ENCODE results near the gene RANBP3L. TPM values are rescaled to one million over a fixed set of nuclear protein-coding genes. Genes with fewer than 3 reads are reported as not detected.

RANBP3L gene
- polyA plus RNA-seq, 1 of the 3 experiments (the other 2 are of a cell fraction), result not detected

DNA sequence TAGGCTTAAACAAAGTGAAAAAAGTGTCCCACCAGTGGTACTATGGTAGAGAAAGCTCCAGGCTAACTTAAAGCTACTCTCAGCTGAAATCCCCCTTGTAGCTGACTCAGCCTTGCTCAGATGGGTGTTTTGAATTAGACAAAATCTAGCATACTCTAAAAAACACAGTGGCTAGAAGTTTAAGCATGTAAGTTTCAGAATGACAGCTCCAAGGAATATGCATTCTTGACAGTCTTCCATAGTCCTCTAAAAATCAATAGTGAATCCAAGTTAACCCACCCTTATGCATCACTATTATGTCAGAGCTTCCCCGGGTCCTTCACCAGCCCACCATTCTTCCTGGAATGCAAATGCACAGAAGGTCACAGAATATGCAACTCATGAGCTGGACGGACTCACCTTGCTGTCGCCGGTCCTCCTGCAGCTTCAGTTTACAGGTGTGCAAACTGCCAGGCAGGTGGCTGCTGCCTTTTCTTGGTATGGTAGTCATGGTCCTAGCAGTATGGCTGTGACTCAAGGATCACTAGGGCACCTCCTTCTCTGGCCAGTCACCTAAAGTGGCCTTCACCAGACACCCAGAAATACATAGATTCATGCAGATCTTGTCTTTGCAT lies 668 bp downstream of the RANBP3L start:
- 83% methylated on average over 3 of the region's 4 CpGs for WGBS (ENCODE audit: low lambda C conversion rate)
- H3K36me3 ChIP-seq (replicated peaks in 1 of 2; ENCODE audit: control insufficient read depth in 1 of 2, insufficient read depth in 2 of 2, low read length in 1 of 2), result no peaks in the 10 kb centered on the region
- no peak overlapping the region for H3K4me3 ChIP-seq (ENCODE audit: low read depth in 2 of 2, low read length in 1 of 2)
- no peaks in the 10 kb centered on the region for H3K9me2 ChIP-seq
- H3K4me1 ChIP-seq (ENCODE audit: control insufficient read depth in 1 of 2, insufficient read depth in 2 of 2, low read depth in 1 of 2, low read length in 1 of 2), result no peaks in the 10 kb centered on the region; a peak in 2 of 4 replicates
- DNase-seq, result no peak
- no peak overlapping the region for H3K9ac ChIP-seq
- H3K27me3 ChIP-seq (ENCODE audit: insufficient read depth), result no peaks in the 10 kb centered on the region
- H4K20me1 ChIP-seq (ENCODE audit: insufficient read depth), result no peaks in the 10 kb centered on the region
- no peak overlapping the region for H3K4me2 ChIP-seq
- no peaks in the 10 kb centered on the region for H3F3A ChIP-seq (replicated peaks; ENCODE audit: insufficient read depth)
- no peaks in the 10 kb centered on the region for H3K79me2 ChIP-seq (ENCODE audit: insufficient read depth)
- H3K9me3 ChIP-seq, result no peaks in the 10 kb centered on the region
- TF ChIP-seq NFIC (IDR thresholded peaks at IDR 0.05; ENCODE audit: borderline replicate concordance) (no peak), JUND (IDR thresholded peaks at IDR 0.05) (no peak), MXI1 (IDR thresholded peaks at IDR 0.05; ENCODE audit: low read depth, low read length) (no peak), ELF1 (IDR thresholded peaks at IDR 0.05) (no peak), GABPA (IDR thresholded peaks at IDR 0.05; ENCODE audit: low read depth) (no peak), RFX5 (IDR thresholded peaks at IDR 0.05; ENCODE audit: low read length) (no peak), RCOR1 (IDR thresholded peaks at IDR 0.05; ENCODE audit: low read length) (no peak), MEF2A (IDR thresholded peaks at IDR 0.05; ENCODE audit: borderline replicate concordance, low read depth) (no peak), FOXM1 (IDR thresholded peaks at IDR 0.05; ENCODE audit: low read depth) (no peak), TCF12 (IDR thresholded peaks at IDR 0.05) (no peak)
- TF ChIP-seq, protein P1, sequence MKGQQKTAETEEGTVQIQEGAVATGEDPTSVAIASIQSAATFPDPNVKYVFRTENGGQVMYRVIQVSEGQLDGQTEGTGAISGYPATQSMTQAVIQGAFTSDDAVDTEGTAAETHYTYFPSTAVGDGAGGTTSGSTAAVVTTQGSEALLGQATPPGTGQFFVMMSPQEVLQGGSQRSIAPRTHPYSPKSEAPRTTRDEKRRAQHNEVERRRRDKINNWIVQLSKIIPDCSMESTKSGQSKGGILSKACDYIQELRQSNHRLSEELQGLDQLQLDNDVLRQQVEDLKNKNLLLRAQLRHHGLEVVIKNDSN (IDR thresholded peaks at IDR 0.05; ENCODE audit: borderline replicate concordance, low read depth), result no peak
- TF ChIP-seq, protein P2, sequence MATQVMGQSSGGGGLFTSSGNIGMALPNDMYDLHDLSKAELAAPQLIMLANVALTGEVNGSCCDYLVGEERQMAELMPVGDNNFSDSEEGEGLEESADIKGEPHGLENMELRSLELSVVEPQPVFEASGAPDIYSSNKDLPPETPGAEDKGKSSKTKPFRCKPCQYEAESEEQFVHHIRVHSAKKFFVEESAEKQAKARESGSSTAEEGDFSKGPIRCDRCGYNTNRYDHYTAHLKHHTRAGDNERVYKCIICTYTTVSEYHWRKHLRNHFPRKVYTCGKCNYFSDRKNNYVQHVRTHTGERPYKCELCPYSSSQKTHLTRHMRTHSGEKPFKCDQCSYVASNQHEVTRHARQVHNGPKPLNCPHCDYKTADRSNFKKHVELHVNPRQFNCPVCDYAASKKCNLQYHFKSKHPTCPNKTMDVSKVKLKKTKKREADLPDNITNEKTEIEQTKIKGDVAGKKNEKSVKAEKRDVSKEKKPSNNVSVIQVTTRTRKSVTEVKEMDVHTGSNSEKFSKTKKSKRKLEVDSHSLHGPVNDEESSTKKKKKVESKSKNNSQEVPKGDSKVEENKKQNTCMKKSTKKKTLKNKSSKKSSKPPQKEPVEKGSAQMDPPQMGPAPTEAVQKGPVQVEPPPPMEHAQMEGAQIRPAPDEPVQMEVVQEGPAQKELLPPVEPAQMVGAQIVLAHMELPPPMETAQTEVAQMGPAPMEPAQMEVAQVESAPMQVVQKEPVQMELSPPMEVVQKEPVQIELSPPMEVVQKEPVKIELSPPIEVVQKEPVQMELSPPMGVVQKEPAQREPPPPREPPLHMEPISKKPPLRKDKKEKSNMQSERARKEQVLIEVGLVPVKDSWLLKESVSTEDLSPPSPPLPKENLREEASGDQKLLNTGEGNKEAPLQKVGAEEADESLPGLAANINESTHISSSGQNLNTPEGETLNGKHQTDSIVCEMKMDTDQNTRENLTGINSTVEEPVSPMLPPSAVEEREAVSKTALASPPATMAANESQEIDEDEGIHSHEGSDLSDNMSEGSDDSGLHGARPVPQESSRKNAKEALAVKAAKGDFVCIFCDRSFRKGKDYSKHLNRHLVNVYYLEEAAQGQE (IDR thresholded peaks at IDR 0.05; ENCODE audit: low read depth, low read length), result no peak
- TF ChIP-seq, protein P3, sequence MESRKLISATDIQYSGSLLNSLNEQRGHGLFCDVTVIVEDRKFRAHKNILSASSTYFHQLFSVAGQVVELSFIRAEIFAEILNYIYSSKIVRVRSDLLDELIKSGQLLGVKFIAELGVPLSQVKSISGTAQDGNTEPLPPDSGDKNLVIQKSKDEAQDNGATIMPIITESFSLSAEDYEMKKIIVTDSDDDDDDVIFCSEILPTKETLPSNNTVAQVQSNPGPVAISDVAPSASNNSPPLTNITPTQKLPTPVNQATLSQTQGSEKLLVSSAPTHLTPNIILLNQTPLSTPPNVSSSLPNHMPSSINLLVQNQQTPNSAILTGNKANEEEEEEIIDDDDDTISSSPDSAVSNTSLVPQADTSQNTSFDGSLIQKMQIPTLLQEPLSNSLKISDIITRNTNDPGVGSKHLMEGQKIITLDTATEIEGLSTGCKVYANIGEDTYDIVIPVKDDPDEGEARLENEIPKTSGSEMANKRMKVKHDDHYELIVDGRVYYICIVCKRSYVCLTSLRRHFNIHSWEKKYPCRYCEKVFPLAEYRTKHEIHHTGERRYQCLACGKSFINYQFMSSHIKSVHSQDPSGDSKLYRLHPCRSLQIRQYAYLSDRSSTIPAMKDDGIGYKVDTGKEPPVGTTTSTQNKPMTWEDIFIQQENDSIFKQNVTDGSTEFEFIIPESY (IDR thresholded peaks at IDR 0.05; ENCODE audit: borderline replicate concordance, low read depth), result no peak
- TF ChIP-seq, protein P4, sequence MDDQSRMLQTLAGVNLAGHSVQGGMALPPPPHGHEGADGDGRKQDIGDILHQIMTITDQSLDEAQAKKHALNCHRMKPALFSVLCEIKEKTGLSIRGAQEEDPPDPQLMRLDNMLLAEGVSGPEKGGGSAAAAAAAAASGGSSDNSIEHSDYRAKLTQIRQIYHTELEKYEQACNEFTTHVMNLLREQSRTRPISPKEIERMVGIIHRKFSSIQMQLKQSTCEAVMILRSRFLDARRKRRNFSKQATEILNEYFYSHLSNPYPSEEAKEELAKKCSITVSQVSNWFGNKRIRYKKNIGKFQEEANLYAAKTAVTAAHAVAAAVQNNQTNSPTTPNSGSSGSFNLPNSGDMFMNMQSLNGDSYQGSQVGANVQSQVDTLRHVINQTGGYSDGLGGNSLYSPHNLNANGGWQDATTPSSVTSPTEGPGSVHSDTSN (IDR thresholded peaks at IDR 0.05), result no peak
- CTCF ChIA-PET, result interaction anchor here (0.8 to 2.6 kb wide), 5 partner anchors 25 to 222 kb away, joined by 4 to 7 read pairs (median 5); no protein-coding TSS in a partner anchor
- no peak overlapping the region for H3K27ac ChIP-seq (ENCODE audit: low read depth in 2 of 2, low read length in 1 of 2)
- POLR2A ChIA-PET, result no interaction called here
- H2AFZ ChIP-seq (ENCODE audit: low read depth), result no peak overlapping the region
